HG03095 (cell line): ENCODE measurements around the gene FAM161B.
"Not testable (repeated sequence)": the region's sequence is repeated elsewhere in the genome, so short reads cannot be mapped to it uniquely, and the experiment has no call there.

Experiments used
- ATAC-seq: cut with Tn5 transposase; IDR thresholded peaks from one replicate; pipeline ENCODE4 v1.9.1; 2021; ENCODE audit warnings: moderate library complexity; ENCODE audit not compliant: unreplicated experiment

Gene FAM161B

GRCh38 chr14:73949752-73950734, at the start of gene FAM161B, which contains the start of gene COQ6:
TSS of gene FAM161B (minus strand) at chr14:73950094. CDS start at chr14:73950026, 68 bp downstream.
TSS of gene COQ6 (plus strand) at chr14:73950302. CDS start at chr14:73950333, 31 bp downstream.
- peak; percentile 81 for ATAC-seq

GRCh38 chr14:73998726-73999125, 48.8 kb upstream of the FAM161B start:
- no peak for ATAC-seq

GRCh38 chr14:73997944-73998447, 48.1 kb upstream of the FAM161B start:
- no peak for ATAC-seq

GRCh38 chr14:73997108-73997943, 47.4 kb upstream of the FAM161B start:
- ATAC-seq = no peak

- no peak for ATAC-seq
Measured at GRCh38 chr14:73996731-73997107, 46.8 kb upstream of the FAM161B start.

GRCh38 chr14:73995977-73996378, 46.1 kb upstream of the FAM161B start:
- ATAC-seq = no peak

GRCh38 chr14:73994926-73995325, 45.0 kb upstream of the FAM161B start:
- ATAC-seq = not testable (repeated sequence)

GRCh38 chr14:73991092-73991491, 41.2 kb upstream of the FAM161B start:
- ATAC-seq = no peak

GRCh38 chr14:73988656-73989055, 38.8 kb upstream of the FAM161B start:
- ATAC-seq = not testable (repeated sequence)

- ATAC-seq = no peak
Measured at GRCh38 chr14:73988065-73988464, 38.2 kb upstream of the FAM161B start.

GRCh38 chr14:73977896-73978295, 28.0 kb upstream of the FAM161B start:
- ATAC-seq = no peak

- ATAC-seq = no peak
Measured at GRCh38 chr14:73976125-73976524, 26.2 kb upstream of the FAM161B start.

GRCh38 chr14:73973497-73973896, 23.6 kb upstream of the FAM161B start:
- ATAC-seq = no peak

- no peak for ATAC-seq
Measured at GRCh38 chr14:73968885-73969284, 19.0 kb upstream of the FAM161B start.

- no peak for ATAC-seq
Measured at GRCh38 chr14:73965216-73965615, 15.3 kb upstream of the FAM161B start.

GRCh38 chr14:73961192-73961591, 11.3 kb upstream of the FAM161B start:
- no peak for ATAC-seq

- no peak for ATAC-seq
Measured at GRCh38 chr14:73958591-73958990, 8.7 kb upstream of the FAM161B start.

- ATAC-seq = no peak
Measured at GRCh38 chr14:73955674-73956073, 5.8 kb upstream of the FAM161B start.

GRCh38 chr14:73953731-73954130, 3.8 kb upstream of the FAM161B start:
- no peak for ATAC-seq

GRCh38 chr14:73945159-73945670, 4.7 kb downstream of the FAM161B start:
- no peak for ATAC-seq
